Stimulated activated CD4-positive, alpha-beta T cell treated with anti-CD3 and anti-CD28 coated beads, Interleukin-1b, Interleukin-23, amount 100 ng/mL, for 48 hours (primary cell): ENCODE data around the gene SRPRB.

Experiments used
- DNase-seq: peaks from one replicate; pipeline ENCODE4 v3.0.0-alpha.2; 2020

Gene SRPRB, protein sequence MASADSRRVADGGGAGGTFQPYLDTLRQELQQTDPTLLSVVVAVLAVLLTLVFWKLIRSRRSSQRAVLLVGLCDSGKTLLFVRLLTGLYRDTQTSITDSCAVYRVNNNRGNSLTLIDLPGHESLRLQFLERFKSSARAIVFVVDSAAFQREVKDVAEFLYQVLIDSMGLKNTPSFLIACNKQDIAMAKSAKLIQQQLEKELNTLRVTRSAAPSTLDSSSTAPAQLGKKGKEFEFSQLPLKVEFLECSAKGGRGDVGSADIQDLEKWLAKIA

DNA sequence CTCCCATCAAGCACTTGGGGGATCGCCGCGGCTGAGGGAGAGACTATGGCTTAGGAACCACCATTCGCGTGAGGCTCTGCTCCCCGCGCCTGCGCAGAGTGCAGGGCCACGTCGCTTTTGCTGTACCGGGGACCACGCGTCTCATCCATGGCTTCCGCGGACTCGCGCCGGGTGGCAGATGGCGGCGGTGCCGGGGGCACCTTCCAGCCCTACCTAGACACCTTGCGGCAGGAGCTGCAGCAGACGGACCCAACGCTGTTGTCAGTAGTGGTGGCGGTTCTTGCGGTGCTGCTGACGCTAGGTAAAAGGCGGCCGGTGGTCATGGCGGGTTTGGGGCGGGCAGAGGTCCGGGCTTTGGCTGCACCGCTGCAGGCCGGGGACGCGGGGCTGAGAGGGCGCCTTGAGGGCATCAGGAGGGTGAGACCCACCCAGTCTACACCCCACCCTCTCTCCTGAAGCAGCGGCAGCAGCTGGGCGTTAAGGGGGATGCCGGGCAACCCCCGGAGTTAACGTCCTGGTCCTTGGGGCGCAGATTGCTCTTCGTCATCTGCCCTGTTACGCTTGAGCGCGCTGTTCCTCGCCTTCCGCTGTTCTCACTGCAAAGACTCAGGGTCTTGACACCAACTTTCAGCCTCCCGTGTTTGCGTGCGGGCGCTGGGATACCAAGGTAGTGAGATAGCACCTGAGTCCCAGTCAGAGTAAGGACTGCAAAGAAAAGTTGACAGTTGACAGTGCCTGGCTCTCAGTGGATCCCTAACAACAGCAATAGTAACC, at the start of gene SRPRB:
SRPRB (plus strand) TSS at position 114 of the 774 bp plus-strand sequence; CDS start at position 148, 34 bp downstream.
- DNase-seq: peak; percentile 98

DNA sequence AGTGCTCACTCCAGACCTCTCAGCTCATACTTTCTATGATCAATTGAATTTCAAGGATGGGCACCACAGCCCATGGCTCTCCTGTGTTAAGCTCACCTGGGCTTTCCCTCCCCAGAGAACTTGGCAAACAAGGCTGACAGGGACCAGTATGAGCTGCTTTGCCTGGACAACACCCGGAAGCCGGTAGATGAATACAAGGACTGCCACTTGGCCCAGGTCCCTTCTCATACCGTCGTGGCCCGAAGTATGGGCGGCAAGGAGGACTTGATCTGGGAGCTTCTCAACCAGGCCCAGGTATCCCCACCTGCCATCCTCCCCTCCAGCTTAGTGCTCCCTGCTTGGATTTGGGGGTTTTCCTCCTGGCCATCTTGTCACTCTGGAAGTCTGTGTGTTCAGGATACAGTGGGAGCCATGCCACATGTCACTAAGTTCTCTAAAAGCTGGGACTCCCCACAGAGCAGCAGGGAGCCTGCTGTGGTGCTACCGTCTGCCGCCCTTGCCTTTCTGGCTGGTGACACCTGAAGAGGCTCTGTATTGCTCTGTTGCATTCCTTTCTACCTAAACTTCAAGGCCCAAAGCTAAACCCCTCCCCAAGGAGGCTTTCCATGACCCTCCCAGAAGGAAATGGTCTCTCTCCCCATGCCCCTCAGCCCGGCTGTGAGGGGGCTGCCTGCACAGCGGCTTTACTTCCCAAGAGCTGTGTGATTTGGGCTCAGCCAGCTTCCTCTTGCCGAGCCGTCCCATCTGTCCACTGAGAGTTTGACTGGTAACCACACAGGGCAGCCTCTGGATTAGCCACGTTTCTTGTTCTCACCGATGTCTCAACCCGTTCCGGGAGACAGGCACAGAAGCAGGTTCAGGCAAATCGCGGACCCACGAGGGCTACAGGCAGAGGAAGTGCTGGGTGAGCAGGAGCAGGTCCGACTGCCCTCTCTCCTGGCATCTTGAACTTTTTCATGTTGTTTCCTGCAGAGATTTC, 48.6 kb upstream of the SRPRB start:
- no peak for DNase-seq

DNA sequence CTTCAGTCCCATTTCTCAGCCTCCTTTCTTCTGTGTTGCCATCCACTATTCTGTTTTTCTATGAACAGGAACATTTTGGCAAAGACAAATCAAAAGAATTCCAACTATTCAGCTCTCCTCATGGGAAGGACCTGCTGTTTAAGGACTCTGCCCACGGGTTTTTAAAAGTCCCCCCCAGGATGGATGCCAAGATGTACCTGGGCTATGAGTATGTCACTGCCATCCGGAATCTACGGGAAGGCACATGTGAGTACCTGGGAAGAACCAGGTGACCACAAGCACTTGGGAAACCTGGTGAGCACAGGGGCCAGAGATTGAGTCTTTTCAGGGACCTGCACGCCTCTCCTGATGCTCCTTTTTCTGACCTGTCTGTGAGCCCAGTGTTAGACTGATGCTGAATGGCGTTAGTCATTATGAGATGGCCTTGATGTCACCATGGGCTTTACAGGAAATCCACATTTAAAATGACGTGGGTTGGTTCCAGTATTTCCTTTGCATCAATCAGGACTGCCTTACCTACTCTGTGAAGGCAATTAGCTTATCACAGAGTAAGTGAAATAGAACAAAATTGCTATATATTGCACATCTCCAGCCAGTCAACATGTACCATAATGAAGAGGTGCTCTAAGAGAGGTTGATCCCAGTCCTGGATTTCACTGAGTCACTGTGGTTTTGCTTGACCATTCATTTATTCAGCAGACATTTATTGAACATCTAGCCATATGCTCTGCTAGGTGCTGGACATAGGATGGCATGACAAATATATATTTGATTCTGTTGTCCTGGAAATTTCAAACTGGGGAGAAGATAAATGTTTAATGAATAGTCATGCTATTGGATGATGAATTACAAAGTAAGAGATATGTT, 47.7 kb upstream of the SRPRB start:
- no peak for DNase-seq

DNA sequence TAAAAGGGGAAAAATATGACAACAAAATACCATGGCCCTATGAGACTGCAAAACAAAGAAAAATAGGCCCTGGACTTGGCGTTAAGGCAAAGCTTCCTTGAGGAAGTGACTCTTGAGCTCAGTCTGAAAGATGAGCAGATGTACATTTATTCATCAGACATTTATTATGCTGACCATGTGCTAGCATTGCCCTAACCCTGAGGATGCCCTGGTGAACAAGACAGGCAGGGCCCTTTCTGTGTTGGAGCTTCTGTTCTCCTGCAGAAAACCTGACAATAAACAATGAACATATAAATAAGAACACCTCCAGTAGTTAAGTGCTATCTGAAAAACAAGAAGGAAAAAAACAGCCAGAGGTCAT, 47.1 kb upstream of the SRPRB start:
- DNase-seq: no peak

DNA sequence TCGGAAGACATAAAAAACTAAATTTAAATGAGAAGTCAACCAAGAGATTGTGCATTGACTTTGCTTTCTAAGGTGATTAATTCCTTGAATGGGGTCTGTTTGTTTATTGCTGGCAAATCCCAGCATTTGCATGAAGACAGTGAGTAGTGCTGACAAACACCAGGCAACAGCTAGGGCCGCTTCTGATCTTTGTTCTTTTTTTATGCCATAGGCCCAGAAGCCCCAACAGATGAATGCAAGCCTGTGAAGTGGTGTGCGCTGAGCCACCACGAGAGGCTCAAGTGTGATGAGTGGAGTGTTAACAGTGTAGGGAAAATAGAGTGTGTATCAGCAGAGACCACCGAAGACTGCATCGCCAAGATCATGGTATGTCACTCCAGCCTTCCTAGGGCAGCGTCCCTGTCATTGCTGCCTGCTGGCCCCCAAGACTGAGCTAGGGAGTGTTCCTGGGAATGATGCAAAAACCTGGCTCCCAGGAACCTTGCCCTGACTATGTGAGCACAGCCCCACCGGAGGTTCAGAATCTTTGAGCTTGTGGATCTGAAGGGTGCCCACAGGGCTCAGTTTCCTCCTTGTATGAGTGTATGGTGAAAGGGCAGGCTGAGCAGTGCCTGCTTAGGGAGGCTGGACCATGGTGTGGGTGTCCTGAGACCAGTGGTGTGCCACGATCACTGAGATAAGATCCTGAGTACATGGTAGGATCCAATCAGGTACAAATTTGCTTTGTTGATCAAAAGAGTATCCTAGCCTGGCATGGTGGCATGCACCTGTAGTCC, 46.5 kb upstream of the SRPRB start:
- DNase-seq: no peak

DNA sequence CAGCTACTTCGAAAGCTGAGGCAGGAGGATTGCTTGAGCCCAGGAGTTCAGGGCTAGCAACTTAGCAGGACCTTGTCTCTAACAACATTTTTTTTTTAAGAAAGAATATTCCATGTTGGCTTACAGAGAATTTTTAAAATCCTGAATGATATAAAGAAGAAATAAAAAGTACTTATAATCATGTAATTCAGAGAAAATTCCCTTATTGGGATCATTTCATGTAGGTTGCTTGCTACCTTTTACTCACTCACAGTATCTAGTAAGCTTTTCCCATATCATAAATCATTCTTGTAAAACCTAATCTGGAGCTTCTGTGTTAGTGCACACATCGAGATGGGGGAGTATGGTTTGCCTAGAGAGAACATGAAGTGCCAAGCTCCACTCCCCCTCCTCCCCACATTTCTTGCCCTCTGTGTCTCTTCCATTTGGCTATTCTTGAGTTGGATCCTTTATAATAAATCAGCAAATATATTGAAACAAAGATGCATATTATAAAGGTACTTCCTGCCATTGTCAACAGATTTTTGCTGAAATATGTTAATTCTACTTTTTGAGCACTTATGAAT, 45.8 kb upstream of the SRPRB start:
- no peak for DNase-seq

DNA sequence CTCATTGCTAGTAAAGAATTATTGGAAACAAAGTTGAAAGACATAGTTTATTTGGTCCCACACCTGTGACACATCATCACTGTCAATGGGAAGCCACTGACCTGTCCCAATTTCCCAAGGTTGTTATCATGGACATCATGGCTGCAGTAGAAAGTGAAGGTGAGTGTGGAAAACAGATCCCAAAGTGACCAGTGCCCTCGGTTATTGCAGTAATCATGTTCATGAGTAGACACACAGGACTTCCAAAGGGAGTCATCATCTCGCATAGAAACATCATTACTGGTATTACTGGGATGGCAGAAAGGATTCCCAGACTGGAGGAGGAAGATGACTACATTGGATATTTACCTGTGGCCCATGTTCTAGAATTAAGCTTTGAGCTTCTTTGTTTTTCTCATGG, 44.7 kb upstream of the SRPRB start:
- no peak for DNase-seq

DNA sequence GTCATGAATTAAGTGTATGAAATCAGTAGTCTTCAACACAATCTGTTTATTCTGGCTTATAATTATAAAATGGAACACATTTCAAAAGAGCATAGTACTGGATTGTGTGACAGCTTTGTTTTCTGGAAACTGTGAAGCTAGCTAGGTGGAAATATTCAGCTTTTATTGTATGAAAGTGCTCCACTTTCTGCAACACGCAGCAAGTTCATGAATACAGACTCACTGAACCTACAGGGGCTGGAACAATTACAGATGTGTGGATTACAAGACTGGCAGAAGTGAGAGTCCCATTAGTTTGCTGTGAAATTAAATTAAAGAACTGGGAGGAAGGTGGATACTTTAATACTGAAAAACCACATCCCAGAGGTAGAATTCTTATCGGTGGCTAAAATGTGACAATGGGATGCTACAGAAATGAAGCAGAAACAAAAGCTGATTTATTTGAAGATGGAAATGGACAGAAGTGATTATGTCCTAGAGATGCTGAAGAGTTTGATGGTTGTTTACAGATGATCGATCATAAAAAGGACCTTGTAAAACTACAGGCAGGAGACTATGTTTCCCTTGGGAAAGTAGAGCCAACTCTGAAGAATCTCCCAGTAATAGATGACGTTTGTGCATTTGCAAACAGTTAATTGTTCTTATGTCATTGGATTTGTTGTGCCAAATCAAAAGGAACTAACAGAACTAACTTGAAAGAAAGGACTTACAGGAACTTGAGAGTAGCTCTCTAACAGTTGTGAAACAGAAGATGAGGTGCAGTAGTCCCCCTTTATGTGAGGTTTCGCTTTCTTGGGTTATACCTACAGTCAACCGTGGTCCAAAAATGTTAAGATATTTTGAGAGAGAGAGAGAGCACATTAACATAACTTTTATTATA, 43.8 kb upstream of the SRPRB start:
- DNase-seq: no peak

DNA sequence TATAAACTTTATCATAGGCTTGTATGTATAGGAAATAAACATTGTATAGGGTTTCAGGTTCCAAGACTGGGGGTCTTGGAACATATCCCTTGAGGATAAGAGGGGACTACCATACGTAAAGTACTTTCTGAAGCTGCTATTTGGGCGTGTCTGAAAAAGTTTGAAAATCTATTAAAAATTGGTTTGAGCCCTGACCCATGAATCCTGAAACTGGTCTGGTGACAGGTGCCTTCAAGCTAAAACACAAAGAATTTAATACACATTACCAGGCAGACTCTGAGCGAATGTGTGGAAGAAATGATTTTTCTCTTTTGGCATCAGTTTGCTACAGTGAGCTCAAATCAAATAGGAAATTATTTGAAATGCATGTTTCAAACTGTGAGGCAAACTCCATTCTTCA, 43.1 kb upstream of the SRPRB start:
- DNase-seq: no peak

DNA sequence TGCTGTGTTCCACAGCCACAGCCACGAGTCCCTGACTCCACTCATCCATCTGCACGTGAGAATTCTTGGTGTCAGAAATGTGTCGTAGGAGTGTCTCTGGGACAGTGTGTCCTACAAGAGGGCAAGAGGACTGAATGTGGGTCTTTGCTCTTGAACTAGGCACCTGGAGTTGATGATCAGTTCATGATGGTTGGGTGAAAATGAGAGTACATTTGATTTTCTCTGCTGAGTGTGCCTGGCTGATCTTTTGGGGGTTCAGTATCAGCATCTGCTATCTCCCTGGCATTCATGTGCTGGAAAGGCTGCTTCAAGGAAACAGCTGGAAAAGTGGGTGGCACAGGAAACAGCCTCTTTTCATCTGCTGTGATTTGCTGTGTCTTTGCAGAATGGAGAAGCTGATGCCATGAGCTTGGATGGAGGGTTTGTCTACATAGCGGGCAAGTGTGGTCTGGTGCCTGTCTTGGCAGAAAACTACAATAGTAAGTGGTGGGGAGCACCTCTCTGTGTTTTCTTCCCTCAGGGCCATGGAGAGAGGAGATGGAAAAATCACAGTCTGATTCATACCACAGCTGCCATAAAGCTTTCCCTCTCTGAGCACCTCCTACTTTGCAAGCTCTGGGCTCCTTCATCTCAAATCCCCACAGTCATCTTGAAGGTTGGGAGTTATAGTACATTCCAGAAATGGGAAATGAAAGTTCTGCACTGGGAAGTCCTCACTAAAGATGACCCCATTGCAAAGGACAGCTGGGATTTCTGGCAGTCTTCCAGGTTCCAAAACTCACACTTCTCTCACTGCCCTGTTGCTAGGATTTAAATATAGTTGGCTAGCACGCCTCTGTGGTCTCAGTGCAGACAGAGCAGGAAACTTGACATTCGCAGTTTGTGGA, 41.6 kb upstream of the SRPRB start:
- DNase-seq: no peak

DNA sequence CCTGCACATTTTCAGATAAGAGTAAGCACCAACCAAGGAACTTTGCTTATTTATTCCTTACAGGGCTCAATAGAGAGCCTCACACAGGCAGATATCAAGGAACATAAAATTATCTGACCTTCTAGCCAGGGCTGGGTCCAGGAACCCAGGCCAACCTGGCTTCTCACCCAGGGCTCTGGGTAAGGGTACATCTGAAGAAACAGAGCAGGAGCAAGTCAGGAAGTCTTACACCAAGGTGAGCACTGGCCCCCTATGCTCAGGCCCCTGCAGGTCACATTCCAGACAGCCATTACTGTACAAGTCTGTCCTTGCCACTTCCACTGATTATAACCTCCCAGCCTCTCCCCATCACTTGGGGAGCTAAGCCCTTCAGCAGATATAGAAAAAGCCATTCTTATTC, 40.4 kb upstream of the SRPRB start:
- no peak for DNase-seq

DNA sequence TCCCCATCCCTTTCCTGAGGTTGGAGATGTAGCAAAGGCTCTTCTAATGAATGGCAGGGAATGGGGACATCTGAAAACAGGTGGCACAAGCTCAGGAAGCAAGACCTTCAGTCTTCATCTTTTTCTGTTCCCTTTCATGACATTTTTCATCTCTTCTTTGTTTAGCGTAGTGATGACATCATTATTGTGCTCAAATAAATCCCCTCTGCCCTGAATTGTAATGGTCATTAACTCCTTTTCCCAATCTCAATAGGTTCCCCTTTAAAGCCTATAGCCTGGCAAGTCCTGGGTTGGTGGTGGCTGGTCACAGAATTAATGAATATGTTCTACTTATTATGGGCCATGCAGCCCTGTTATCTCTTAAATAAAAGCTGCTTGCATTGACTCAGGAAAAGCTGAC, 38.0 kb upstream of the SRPRB start:
- DNase-seq: no peak

DNA sequence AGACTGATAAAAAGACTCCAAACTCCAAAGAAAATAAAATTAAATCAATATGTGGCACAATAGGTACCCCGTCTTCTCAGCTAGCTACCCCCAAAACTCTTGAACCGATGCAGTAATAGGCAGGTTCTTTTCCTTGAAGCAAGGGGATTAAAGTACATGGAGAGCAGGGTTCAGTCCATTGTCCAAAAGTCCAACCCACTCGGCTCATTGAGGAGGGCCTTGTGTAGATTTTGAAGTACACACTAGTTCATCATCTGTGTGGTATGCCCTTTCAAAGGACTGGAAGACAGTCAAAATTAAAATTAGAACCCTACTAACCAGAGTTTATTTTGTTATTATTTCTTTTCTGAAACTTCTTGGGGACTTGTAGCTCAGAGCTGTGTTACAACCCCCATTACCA, 36.1 kb upstream of the SRPRB start:
- DNase-seq: no peak

DNA sequence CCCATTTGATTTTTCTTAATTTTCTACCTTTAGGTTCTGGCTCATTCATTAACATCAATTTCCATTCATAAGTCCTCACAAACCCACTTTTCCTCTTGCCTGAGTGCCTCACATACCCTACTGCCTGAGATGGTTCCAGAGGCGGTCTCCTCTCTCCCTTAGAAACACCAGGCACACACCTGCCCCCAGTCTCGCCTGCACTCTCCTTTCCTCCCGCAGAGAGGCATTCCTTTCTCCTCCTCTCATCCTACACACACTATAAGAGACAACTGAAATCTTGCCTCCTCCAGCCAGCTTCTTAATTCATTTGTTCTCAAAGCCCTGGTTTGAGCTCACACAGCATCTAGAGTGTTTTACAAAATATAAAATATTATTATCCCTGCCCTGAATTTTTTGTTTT, 31.9 kb upstream of the SRPRB start:
- DNase-seq: no peak

DNA sequence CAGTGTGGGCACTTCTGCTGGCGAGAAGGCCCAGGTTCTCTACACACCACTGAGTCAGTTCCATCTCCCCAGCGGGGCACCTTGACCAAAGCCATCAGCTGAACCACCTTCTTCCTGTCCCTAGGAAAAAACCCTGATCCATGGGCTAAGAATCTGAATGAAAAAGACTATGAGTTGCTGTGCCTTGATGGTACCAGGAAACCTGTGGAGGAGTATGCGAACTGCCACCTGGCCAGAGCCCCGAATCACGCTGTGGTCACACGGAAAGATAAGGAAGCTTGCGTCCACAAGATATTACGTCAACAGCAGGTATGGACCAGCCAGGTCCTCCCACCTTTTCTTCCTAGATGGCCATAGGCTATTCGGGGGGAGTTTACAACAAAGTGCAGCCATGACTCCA, 30.3 kb upstream of the SRPRB start:
- DNase-seq: no peak

DNA sequence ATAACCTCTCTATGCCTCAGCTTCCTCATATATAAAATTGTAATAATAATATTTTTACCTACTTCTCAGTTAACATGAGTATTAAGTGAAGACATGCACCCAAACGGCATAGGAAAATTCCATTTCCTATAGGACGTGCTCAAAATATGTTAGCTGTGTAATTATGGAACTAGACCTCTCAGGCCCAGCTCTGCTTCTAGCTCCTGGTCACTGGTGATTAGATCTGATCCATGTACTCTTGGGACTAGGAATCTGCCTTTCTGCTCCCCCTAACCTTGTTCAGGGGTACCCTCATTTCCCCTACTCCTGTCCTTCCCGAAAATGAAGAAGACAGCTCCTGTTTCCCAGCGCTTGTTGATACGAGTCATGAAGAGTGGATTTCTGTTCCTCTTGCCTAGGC, 29.8 kb upstream of the SRPRB start:
- no peak for DNase-seq

DNA sequence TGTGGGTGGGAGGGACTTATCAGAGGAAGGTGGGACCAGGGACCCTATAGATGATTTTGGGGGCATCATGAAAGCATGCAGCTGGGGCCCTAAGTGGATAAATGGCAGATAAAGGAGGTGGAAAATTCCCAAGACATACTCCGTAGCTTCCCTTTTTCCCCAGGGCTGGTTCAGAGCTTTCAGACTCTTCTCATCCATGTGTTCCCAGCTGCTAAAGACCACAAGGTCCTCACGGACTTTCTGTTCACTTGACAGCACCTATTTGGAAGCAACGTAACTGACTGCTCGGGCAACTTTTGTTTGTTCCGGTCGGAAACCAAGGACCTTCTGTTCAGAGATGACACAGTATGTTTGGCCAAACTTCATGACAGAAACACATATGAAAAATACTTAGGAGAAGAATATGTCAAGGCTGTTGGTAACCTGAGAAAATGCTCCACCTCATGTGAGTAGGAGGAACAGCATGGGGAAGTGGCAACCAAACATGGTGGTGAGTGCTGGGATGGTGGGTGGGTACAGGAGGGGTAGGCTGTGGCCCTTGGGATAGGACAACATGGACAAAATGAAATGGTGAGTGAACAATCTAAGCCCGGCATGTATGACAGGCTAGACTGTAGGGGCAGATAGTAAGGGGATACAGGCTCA, 28.7 kb upstream of the SRPRB start:
- DNase-seq: no peak

DNA sequence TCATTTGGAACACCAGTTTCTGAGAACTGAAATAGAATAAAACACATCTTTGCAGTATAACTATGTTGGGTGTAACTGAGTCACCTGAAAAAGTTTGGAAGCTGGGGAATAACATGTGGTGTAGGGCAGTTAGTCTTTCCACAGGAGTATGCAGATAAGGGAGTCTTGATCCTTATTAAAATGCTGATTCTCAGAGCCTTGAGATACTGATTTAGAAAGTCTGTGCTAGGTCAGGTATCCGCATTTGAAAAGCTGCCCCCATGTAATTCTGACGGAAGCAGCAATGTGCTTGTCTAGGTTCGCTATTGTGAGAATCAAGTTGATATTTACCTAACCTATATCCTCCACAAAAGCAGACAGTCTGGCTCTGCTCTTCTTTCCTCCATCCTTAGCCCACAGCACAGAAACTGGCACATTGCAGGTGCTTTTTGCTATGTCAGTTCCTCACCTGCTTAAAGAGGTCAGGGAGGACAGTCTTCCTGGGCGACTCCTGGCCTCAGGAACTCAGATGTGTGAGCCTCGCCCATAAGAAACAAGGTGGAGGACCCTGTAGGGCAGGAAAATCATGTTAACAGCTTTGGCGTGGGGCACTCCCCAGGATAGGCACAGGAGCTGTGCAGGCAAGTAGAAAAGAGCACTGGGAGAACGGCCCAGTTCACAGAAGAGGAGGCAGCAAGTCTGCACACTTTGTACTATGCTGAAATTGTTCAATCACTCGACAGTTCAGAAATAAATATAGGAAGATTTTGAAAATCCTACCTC, 27.6 kb upstream of the SRPRB start:
- no peak for DNase-seq
